GM21576 (cell line): Measurements from ENCODE around the gene STRA8.

Experiments
- ATAC-seq: cut with Tn5 transposase; IDR thresholded peaks from one replicate; pipeline ENCODE4 v1.9.1; 2021; ENCODE audit warnings: mild to moderate bottlenecking, moderate library complexity; ENCODE audit not compliant: unreplicated experiment

Gene STRA8

GRCh38 chr7:135233570-135233969 is at the start of gene STRA8:
STRA8 (plus strand) TSS chr7:135233838; CDS start chr7:135240525, 6,687 bp downstream.
- ATAC-seq, result no peak

- ATAC-seq, result no peak
These were observed 49.3 kb upstream of the STRA8 start for GRCh38 chr7:135184254-135184841.

- no peak for ATAC-seq
These were observed 48.0 kb upstream of the STRA8 start for GRCh38 chr7:135185471-135186260.

DNA sequence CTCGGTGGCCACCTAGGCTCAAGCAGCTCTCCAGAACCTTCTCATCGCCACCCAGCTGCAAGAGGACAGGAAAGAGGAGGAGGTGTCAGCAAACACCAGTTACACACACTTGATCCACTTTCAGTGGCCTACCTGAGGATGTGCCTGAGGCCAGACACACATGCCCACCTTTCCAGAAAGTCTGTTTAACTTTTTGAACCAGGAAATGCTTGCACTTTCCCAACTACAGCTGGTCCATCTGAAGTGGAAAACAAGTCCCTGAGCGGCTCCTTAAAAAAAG is 47.4 kb upstream of the STRA8 start:
- ATAC-seq, result no peak

GRCh38 chr7:135186841-135187253 is 46.8 kb upstream of the STRA8 start:
- ATAC-seq, result peak; percentile 69

GRCh38 chr7:135188298-135188984 is 45.2 kb upstream of the STRA8 start:
- ATAC-seq, result peak; percentile 38

DNA sequence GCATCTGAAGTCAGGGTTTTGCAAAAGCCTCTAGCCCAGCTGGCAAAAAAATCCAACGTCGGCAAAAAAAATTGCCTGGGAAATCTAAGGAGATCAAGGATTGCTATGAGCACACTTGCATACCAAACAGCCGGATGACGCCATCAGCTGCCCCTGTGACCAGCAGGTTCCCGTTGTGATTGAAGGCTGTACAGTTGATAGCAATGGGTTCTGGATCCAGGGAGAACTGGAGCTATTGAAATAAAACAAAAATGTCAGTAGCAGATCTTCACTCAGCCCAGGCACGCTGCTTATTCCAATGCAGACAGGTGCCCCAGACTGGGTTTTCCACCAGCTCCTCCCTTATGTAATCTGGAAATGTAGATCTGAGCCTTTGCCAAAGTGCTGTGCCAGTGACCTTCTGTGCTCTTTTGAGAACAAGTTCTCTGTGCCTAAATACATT is 44.4 kb upstream of the STRA8 start:
- ATAC-seq, result no peak

DNA sequence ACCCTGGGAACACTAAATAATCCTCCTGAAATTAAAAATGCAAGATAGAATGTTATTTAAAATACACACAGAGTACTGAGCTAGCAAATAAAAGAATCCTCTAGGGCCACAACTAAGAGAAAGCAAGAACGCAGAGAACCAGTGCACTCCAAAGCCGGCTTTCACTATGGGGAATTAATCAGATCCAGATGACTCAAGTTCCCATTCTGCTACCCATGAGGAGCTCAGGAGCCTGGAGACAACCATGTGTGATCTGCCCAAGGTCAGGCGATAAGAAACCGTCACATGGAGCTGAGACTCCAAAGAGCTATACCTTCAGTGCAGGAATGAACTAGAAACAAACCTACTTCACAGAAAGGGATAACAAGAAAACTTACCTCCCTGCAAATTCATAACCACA is 43.7 kb upstream of the STRA8 start:
- ATAC-seq, result no peak

- ATAC-seq, result no peak
These were observed 42.9 kb upstream of the STRA8 start for GRCh38 chr7:135190703-135191102.

DNA sequence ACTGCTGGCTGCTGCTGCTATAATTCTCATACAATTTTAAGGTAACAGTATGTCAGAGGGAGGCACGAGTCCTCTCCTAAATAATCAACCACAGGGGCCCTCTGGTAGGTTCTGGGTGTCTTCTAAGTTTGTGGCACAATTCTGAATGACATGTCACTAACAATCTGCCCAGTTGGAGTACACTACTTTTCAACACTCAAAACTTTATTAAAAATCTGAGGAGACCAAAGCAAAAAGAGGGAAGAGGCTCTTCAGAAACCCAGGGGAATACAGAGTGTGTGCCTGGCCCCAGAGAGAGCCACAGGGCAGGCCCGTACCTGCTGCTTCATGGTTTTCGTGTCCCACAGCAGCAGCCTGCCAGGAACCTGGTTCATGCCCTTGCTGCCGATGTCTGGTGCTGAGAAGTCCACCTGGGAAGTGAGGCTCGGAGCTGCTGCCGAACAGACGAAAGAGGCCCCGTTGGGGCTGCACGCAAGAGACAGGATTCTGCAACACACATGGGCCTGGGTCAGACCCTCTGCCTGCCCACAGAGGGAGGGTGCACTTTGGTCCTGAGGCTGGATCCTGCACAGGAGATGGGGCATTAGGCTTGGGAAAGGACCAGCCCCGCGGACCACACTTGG is 40.6 kb upstream of the STRA8 start:
- no peak for ATAC-seq

DNA sequence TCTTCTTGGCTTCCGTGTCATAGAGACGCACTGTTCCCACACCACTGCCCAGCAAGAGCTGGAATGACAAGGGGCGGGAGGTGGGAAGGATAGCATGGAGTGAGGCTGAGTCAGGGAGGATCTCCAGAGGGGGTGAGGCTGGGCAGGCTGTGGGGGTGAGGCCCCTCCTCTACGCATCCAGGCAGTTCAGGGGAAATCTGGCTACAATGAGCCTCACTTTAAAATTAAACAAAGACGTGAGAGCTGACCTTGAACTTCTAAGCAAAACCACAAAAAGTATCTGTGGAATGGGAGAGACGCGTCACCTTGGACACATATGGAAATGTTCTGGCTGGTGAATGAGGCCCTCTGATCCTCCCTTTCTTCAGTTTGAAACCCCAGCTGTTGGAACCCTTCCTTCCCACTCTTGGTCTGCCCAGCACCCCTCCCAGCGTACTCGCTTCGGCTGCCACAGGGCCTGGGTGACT is 40.0 kb upstream of the STRA8 start:
- no peak for ATAC-seq

GRCh38 chr7:135194494-135195095 is 39.0 kb upstream of the STRA8 start:
- ATAC-seq, result no peak

GRCh38 chr7:135195156-135195555 is 38.5 kb upstream of the STRA8 start:
- ATAC-seq, result no peak

DNA sequence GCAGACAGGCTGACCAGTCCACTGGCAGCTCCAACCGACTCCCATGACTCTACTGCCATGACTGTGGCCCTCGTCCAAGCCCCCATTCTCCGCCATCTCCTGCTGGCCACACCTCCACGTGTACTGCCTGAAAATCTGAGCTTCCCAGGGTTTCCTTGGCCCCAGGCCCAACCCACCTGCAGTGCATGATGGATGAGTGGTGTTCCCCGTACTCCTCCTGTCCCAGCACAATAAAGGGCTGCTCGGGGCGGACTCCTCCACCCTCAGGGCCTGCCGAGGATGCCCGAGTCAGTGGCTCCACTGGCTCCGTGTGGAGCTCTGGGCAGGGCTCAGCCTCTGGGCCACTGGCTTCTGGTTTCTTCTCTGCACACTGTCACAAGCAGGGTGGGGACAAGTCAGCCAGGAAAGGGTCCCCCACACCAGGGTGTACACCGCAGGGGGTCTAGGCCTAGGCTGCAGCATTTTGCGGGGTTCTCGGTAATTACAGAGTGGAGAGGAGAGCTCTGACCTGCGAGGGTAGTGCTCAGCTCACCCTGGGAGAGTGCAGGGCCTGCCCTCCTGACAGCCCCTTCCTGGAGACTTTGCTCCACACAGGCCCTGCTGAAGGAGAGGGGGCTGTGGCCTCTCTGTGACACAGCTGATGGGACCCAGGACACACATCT is 37.5 kb upstream of the STRA8 start:
- no peak for ATAC-seq

GRCh38 chr7:135197343-135197742 is 36.3 kb upstream of the STRA8 start:
- ATAC-seq, result no peak

DNA sequence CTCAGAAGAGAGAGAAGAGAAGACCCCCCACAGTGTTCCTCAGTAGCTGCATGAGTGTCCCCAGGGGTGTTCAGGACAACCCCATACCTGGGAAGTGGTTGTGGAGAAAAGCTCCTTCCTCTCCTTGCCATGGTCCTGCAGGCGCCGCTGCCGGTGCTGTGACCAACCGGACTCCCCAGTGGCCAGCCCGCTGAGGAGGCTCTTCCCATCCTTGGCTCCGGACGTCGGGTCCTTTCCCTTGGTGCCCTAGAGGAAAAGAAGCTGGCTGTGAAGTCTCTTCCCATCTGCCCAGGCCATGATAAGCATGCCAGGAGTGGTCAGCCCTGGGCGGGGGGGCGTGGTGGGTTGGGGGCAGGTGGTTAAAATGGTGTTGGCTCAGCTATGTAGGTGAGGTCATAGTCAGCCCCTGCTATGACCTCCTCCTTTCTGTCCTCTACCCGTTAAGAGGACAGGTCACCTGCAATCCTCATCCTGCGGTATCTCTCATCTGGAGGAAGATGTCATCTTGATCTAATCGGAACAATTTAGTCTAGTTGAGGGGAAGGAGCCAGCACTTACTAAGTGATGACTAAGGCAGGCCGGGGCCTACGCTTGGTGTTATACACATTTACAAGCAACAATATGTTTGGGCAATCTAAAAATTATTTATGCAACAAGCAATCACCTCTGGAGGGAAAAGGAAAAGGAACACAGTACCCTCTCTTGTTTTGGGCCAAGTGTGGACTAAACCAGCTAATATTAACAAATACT is 35.6 kb upstream of the STRA8 start:
- ATAC-seq, result no peak

GRCh38 chr7:135199439-135199838 is 34.2 kb upstream of the STRA8 start:
- ATAC-seq, result no peak

- ATAC-seq, result no peak
These were observed 32.8 kb upstream of the STRA8 start for GRCh38 chr7:135200821-135201331.

DNA sequence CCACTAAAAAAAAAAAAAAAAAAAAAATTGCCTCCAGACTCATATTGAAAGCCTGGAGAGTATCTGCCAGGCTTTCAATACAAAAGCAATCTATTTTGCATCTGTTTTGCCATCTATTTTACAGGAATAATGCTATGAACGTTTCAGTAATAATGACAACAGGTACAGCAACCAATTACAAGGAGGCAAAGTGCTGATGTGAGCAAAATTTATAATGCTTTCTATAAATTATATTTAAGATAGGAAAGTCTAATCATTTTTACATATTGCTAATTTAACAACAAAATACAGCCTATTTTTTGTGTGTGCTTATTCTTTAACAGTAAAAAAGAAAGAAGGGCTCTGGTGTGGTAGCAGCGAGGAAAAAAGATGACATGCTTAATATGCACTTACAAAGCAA is 32.3 kb upstream of the STRA8 start:
- no peak for ATAC-seq

GRCh38 chr7:135204341-135204749 is 29.3 kb upstream of the STRA8 start:
- no peak for ATAC-seq
